ENCODE measurements around the gene ANXA2R. TPM values are rescaled to one million over a fixed set of nuclear protein-coding genes. Genes with fewer than 3 reads are reported as not detected.

ANXA2R gene
- total and polyA plus RNA-seq, 2 of the 13 experiments (the other 11 are each of a cell fraction or from before 2014, with no cell fraction given): 0.95 to 1.3 TPM

DNA sequence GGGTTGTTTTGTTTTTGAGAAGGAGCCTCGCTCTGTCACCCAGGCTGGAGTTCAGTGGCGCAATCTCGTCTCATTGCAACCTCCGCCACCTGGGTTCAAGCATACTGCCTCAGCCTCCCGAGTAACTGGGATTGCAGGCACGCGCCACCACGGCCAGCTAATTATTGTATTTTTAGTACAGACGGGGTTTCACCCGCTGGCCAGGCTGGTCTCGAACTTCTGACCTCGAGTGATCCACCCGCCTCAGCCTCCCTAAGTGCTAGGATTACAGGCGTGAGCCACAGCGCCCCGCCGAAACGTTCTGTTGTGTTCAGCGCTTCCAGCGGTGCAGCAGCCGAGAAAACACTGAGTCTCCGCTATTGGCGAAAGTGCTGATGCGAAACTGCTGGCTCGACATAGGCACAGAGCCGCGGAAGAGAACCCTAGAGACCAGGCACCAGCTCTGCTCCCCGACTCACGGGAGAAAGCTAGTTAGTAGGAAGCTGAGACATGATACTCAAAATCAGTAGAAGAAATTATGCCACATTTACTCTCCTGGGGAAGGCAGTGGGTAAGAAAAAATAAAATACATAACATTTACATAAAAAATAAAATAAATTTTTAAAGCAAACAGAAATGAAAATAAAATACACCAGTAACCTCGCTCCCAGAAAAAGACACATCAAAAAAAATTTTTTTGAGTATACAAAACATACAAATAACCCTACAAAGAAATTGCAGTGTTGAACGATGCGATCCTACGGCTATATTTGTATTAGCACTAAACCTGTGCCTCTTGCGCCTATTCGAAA, 31.6 kb downstream of the ANXA2R start (continued):
- no peak for TF ChIP-seq ZBTB46 (CRISPR knock-in tag; IDR thresholded peaks at IDR 0.05; ENCODE audit: borderline replicate concordance)
- no peak for TF ChIP-seq GLI4 (CRISPR knock-in tag; IDR thresholded peaks at IDR 0.05; ENCODE audit: borderline replicate concordance)
- TF ChIP-seq SNAPC2 (CRISPR knock-in tag; IDR thresholded peaks at IDR 0.05): no peak
- TF ChIP-seq ZNF75D (CRISPR knock-in tag; IDR thresholded peaks at IDR 0.05; ENCODE audit: borderline replicate concordance): no peak
- TF ChIP-seq ZBTB8A (CRISPR knock-in tag; IDR thresholded peaks at IDR 0.05; ENCODE audit: borderline replicate concordance, low read depth): no peak
- peak; percentile 49; the same call in 1 of the 2 replicates for TF ChIP-seq BCL6 (CRISPR knock-in tag; IDR thresholded peaks at IDR 0.05)
- TF ChIP-seq SKIL (CRISPR knock-in tag; IDR thresholded peaks at IDR 0.05; ENCODE audit: borderline replicate concordance): no peak; the same call in 1 of the 2 replicates
- TF ChIP-seq KAT8 (CRISPR knock-in tag; IDR thresholded peaks at IDR 0.05): peak; percentile 83
- TF ChIP-seq ZBTB38 (CRISPR knock-in tag; IDR thresholded peaks at IDR 0.05): peak; percentile 92
- TF ChIP-seq, protein P1, sequence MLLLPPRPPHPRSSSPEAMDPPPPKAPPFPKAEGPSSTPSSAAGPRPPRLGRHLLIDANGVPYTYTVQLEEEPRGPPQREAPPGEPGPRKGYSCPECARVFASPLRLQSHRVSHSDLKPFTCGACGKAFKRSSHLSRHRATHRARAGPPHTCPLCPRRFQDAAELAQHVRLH (CRISPR knock-in tag; IDR thresholded peaks at IDR 0.05; ENCODE audit: borderline replicate concordance, low read depth): 0 out of 2 replicates have a peak, but pooled peaks have one; percentile 80
- TF ChIP-seq, protein P2, sequence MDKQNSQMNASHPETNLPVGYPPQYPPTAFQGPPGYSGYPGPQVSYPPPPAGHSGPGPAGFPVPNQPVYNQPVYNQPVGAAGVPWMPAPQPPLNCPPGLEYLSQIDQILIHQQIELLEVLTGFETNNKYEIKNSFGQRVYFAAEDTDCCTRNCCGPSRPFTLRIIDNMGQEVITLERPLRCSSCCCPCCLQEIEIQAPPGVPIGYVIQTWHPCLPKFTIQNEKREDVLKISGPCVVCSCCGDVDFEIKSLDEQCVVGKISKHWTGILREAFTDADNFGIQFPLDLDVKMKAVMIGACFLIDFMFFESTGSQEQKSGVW (CRISPR knock-in tag; IDR thresholded peaks at IDR 0.05; ENCODE audit: borderline replicate concordance): no peak
- peak; percentile 69 for TF ChIP-seq NR2C2 (CRISPR knock-in tag; IDR thresholded peaks at IDR 0.05; ENCODE audit: borderline replicate concordance)
- TF ChIP-seq SATB2 (CRISPR knock-in tag; IDR thresholded peaks at IDR 0.05): no peak
- TF ChIP-seq SAFB2 (CRISPR knock-in tag; IDR thresholded peaks at IDR 0.05; ENCODE audit: borderline replicate concordance, low read depth): 0 out of 2 replicates have a peak, but pooled peaks have one; percentile 18
- TF ChIP-seq MAFK (conservative IDR thresholded peaks at IDR 0.05 in 1 of 2, IDR thresholded peaks at IDR 0.05 in 1 of 2; ENCODE audit: low read length in 2 of 2): peak; percentile 81 to 89
- TF ChIP-seq ZNF235 (CRISPR knock-in tag; IDR thresholded peaks at IDR 0.05; ENCODE audit: borderline replicate concordance): no peak
- peak; percentile 66; the same call in 1 of the 2 replicates for TF ChIP-seq NFKB2 (CRISPR knock-in tag; IDR thresholded peaks at IDR 0.05; ENCODE audit: borderline replicate concordance)
- TF ChIP-seq CCAR2 (optimal IDR thresholded peaks at IDR 0.05; ENCODE audit: low read depth, low read length): no peak
- peak; percentile 54; the same call in 1 of the 2 replicates for TF ChIP-seq ZFY (CRISPR knock-in tag; IDR thresholded peaks at IDR 0.05)
- peak; percentile 14; the same call in 1 of the 2 replicates for TF ChIP-seq RAD21 (CRISPR knock-in tag; IDR thresholded peaks at IDR 0.05)
- TF ChIP-seq ZFP36 (IDR thresholded peaks at IDR 0.05; ENCODE audit: borderline replicate concordance, low read depth, low read length, partially characterized antibody): no peak
- no peak for TF ChIP-seq MXD3 (CRISPR knock-in tag; IDR thresholded peaks at IDR 0.05)
- peak; percentile 66; the same call in 1 of the 2 replicates for TF ChIP-seq ZBTB20 (CRISPR knock-in tag; IDR thresholded peaks at IDR 0.05; ENCODE audit: borderline replicate concordance, low read depth)
- peak; percentile 98 for TF ChIP-seq ZMYM3 (CRISPR knock-in tag; IDR thresholded peaks at IDR 0.05)
